Left forelimb (tissue), 1 donor: Measurements from ENCODE around the gene SLC20A1.

ENCODE experiments used
- DNase-seq: peaks from one replicate; pipeline ENCODE4 v3.0.0-alpha.2; 2018; ENCODE audit warnings: low spot score

Gene SLC20A1

DNA sequence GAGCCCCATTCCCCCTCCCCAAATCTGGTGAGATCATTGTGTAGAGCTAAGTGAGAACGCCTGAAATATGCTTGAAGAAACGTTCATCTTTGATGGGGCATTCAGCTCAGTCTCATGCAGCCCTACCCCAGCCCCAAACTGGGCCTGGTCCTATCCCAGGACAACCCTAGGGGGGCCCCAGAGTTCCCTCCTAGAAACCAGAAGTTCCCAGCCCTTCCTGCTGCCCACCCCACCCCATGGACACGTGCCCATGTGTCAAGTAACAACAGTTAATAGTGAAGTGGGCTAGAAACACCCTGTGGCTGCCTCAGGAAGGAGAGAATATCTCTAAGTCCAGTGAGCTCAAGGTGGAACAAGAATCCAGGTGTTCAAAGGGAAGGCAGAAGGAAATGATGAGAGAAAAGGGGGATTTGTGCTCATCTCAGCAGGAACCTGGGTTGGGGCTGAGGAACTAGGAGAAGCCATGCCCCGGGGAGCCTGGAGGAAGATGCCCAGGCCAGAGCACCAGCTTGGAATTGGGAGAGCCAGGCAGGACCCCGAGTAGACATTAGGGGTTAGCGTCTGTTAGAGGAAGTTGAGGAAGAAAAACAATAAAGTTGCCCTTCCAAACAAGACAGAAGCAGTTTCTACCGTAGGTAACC, 20.1 kb upstream of the SLC20A1 start:
- peak; percentile 47 for DNase-seq

- peak; percentile 66 for DNase-seq
These were observed 19.1 kb upstream of the SLC20A1 start for GRCh38 chr2:112626604-112627059.

- peak; percentile 65 for DNase-seq
These were observed 18.4 kb upstream of the SLC20A1 start for GRCh38 chr2:112627060-112628040.

DNA sequence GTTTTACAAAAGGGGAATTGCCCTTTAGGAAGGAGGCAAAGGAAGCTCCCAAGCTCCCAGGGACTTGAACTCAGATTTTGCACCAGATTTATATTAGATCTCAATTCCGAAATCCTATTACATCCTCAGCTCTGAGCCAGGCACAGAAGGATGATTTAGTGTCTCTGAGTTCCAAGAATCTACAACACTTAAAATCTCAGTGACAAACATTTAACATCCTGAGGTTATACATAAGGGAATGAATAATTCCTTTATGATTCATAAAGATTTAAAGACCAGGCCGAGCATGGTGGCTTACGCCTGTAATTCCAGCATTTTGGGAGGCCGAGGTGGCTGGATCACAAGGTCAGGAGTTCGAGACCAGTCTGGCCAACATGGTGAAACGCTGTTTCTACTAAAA, 16.5 kb upstream of the SLC20A1 start:
- no peak for DNase-seq

DNA sequence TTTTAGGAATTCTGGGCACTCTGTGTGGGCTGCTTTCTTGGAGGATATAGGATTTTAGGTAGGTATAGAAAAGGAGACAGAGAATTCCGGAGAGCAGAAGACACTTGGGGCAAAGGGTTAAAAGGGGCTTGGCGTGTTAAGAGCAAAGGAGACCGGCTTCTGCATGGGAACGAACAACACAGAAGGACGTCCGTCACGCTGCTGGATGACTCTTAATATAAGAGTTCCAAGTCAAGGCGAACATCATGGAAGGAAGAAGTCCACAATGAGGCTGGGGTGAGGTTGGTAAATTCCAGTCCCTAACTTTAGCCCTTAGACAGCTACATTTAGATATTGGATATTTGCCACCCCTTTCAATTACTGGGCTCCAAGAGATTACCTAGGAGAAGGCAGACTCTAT, 15.9 kb upstream of the SLC20A1 start:
- DNase-seq: no peak

DNA sequence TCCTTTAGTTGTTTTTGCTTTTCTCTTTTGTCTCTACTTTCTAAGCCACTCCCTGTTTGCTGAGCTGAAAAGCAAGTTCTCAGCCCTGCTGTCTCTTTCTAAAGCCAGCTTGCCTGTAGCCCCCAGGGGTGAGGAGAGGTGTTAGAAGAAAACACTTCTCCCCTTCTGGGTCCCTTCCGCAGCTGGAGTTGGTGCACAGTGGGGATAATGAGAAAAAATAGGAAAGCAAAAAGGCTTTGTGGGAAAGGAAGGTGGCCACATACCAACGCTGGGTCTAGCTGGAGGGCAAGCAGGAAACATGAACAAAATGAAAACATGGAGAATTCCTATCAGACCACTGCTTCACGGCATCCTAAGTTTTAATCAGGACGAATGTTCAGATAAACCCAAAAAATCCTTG, 15.5 kb upstream of the SLC20A1 start:
- peak; percentile 12 for DNase-seq

GRCh38 chr2:112633708-112634107, 12.0 kb upstream of the SLC20A1 start:
- DNase-seq: no peak

GRCh38 chr2:112634153-112634873, 11.4 kb upstream of the SLC20A1 start:
- no peak for DNase-seq

DNA sequence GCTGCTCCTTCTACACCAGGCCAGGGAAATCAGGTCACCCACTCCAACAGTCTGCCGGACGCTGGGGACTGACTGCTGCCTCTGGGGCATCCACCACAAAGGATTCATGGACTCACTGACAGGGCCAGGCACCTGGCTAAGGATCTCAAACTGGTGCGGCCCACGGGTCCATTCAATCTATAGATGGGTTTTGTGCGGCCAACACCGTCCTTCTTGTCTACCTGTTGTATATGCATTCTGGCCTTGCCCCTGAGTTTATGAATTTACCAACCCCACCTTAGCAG, 10.9 kb upstream of the SLC20A1 start:
- DNase-seq: no peak

DNA sequence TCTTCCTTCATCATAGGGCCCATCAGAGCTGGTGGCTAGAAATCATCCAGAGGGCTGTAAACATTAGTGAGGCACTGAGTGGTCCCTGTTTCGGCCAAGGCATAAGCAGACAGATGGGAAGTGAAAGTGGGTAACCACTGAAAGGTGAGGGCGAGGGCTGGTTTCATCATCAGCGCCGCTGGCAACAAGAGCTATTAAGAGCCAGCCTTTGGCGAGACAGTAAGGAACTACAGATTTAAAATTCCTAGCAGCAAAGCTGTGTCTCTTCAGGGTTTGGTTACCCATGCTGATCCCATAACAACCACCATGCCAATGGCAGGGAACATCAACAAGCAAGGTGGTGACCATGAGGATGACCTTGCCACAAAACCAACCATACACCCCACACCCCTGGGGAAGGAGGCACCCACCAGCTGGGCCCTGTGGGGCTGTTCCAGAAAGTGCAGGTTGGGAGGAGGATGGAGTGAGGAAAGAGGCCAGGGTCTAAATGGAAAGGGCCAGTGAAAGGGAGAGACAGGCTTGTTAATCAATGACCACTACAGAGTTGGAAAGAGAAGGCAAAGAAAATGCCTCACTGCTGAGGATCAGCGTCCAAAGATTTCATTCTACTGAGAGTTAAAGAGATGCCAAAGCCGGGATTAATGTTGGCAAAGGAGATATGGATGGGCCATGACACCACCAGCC, 9.0 kb upstream of the SLC20A1 start:
- no peak for DNase-seq

- no peak for DNase-seq
These were observed 8.5 kb upstream of the SLC20A1 start for GRCh38 chr2:112637289-112637660.

GRCh38 chr2:112639936-112640335, 5.8 kb upstream of the SLC20A1 start:
- no peak for DNase-seq

GRCh38 chr2:112640467-112640799, 5.3 kb upstream of the SLC20A1 start:
- no peak for DNase-seq

- no peak for DNase-seq
These were observed 4.7 kb upstream of the SLC20A1 start for GRCh38 chr2:112640800-112641675.

DNA sequence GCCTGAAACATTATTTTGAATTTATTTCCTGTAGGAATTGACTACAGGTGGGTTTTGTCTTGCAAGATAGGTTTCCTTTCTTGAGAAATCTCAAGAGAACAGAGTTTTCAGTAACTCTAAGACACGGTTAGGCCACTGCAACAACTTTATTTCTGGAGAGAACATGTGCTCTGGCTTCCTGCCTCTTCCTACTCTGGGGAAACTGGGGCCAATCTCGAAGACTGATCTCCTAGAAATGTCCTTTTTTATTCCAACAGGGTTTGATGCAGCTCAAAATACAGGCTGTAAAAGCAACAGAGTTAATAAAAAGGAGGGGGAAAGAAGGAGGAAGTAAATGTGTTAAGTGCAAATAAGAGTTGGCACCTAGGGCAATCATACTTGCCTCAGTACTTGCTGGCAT, 4.0 kb upstream of the SLC20A1 start:
- no peak for DNase-seq

- DNase-seq: no peak
These were observed 3.2 kb upstream of the SLC20A1 start for GRCh38 chr2:112642561-112642960.

DNA sequence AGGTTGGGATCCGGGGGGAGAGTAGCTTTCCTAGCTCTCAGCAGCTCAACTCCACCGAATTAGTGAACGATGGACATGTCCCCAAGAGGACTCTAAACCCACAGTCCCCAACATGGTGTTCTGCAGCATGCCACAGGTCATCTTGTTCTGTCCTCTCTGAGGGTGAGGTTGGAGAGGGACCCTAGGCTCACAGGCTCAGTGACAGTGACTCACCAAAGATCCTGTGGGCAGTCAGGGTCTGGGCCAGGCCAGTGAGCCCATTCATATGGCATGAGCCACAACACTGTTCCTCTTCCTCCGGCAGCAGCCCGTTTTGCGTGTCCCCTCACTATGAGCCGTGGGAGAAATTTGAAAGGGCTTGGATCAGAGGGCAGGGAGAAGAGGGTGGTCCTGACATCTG, 2.8 kb upstream of the SLC20A1 start:
- no peak for DNase-seq

- DNase-seq: no peak
These were observed 2.3 kb upstream of the SLC20A1 start for GRCh38 chr2:112643488-112643887.

DNA sequence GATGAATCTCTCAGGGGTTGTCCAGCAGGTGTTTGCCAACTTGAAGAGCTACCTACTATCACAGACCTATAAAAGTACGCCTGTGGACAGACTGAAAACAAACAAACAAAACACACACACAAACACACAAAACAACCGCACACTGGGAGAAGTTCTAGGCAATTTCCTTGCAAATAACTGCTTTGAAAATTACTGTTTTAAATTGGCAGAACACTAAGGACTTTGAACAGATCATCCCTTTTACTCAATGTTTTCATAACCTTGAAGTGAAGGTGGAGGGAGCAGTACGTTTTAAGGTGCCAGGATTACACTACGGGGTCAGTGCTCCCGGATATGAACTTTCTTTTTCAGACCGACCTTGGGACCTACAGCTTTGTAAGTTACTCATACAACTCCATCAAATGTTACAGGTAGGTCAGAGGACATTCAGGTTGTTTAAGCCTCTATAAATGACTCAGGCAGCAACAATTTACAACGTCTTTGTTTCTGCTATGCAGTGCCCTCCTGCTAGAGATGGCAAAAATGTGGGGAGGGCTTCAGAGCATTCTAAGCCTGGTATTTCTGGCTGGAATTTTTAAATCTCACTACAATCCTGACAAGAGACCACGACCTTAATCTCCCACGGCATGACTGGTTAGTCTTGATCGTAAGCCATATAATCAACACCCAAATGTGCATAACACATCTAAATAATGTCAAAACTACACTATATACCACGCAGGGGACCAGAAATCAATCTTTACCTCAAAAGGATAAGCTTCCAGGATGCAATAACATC, 1.4 kb upstream of the SLC20A1 start:
- DNase-seq: no peak

- no peak for DNase-seq
These were observed 818 bp upstream of the SLC20A1 start for GRCh38 chr2:112644933-112645309.
